AG09309 (cell line): ENCODE results near the gene LRRIQ3.

ENCODE experiments used
- DNase-seq: peaks from one replicate; pipeline ENCODE4 v3.0.0-alpha.2; 2010; ENCODE audit warnings: low read depth
- H3K4me3 ChIP-seq: 2 replicates; pipeline ENCODE4 v1.5.1; 2011; ENCODE audit warnings: mild to moderate bottlenecking, low read depth, low read length, moderate library complexity; ENCODE audit not compliant: control insufficient read depth
- TF ChIP-seq, protein P1 (sequence below): IDR thresholded peaks from 2 replicates; pipeline ENCODE4 v1.5.1; 2011; ENCODE audit warnings: mild to moderate bottlenecking, low read depth, low read length, inconsistent platforms; ENCODE audit not compliant: insufficient read depth, control insufficient read depth; ENCODE audit errors: missing control alignments

LRRIQ3 gene

DNA sequence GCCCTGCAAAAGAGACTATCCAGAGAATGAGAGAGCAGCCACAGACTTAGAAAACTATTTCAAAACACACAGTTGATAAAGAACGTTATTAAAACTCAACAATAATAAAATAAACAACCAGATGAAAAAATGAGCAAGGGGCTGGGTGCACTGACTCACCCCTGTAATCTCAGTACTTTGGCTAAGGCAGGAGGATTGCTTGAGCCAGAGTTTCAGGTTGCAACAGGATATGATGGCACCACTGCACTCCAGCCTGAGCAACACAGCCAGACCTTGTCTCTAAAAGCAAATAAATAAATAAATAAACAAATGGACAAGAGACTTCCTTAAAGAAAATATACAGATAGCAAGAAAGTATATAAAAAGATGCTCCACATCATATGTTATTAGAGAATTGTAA is 144.6 kb downstream of the LRRIQ3 start:
- TF ChIP-seq, protein P1, sequence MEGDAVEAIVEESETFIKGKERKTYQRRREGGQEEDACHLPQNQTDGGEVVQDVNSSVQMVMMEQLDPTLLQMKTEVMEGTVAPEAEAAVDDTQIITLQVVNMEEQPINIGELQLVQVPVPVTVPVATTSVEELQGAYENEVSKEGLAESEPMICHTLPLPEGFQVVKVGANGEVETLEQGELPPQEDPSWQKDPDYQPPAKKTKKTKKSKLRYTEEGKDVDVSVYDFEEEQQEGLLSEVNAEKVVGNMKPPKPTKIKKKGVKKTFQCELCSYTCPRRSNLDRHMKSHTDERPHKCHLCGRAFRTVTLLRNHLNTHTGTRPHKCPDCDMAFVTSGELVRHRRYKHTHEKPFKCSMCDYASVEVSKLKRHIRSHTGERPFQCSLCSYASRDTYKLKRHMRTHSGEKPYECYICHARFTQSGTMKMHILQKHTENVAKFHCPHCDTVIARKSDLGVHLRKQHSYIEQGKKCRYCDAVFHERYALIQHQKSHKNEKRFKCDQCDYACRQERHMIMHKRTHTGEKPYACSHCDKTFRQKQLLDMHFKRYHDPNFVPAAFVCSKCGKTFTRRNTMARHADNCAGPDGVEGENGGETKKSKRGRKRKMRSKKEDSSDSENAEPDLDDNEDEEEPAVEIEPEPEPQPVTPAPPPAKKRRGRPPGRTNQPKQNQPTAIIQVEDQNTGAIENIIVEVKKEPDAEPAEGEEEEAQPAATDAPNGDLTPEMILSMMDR: no peak
- no peak overlapping the region for H3K4me3 ChIP-seq
- DNase-seq: no peak

DNA sequence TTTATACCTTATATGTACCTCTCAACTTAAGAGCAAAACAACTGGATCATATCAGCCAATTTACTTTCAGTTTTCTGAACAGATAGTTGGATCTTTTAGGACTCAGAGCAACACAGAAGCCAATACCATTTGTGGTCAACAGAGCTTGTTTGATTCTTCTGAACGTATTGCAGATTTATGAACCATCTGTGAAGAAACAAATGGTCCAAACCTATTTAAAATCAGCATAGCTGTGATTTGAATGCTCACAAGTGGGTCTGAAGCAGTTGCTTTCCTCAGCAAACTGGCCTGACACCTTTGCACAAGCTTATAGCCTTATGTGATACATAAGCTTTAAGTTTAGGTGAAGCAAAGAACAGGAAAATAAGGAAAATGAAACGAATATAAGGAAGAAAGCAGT is 147.6 kb downstream of the LRRIQ3 start:
- TF ChIP-seq, protein P1: no peak
- H3K4me3 ChIP-seq: no peak overlapping the region
- no peak for DNase-seq

DNA sequence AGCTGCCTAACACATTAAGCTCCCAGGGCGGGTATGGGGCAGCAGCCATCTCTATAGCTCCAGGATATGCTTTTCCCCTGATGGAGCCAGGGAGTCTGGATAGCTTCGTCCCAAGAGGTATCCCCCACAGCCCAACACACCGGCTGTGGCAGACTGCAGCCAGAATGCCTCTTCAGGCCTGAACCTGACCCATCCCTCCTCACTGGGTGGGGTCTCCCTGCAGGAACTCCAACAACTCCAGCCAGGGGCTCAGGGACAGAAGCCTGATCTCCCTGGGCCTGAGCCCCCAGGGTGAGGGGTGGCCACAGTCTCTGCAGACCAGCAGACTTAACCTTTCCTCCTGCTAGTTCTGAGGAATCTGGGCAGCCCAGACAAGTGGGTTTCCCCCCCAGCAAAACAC is 159.9 kb downstream of the LRRIQ3 start:
- TF ChIP-seq, protein P1: no peak
- no peak overlapping the region for H3K4me3 ChIP-seq
- DNase-seq: no peak

DNA sequence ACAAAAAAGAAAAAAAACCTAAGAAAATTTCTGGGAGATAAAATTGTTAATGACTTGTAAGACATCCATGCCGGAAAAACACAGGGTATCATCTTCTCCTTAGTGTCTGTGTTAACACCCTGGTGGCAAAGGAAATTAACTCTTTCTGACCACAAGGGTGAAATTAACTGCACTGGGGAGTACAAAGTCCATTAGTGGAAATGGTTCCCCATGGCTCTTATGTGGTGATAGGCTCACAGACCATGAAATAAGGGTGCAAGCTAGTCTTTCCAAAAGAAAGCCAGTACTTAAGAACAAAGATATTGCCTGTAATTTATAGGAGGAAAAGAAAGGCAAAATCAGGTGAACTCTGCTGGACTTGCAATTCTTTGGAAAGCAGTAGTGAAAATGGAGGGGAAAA is 185.4 kb downstream of the LRRIQ3 start:
- DNase-seq: no peak
- H3K4me3 ChIP-seq: no peak overlapping the region
- TF ChIP-seq, protein P1: no peak

DNA sequence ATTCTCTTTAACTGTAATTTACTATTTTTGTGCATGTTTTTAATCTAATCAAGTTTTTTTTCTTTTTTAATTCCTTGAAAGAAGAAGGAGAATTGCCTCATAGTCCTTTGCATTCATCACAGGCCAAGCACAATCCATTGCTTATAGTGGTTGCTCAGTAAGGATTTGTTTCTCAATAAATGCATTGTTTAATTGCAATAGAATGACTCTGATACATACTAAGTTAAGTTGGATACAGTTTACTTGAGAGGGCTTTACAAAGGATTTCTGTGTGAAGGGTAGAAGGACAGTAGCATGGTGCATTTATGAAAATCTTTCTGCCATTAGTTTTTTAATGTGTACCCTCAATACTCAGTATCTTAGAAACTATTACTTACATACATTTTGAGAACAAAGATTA is 186.2 kb downstream of the LRRIQ3 start:
- no peak for DNase-seq
- TF ChIP-seq, protein P1: no peak
- no peak overlapping the region for H3K4me3 ChIP-seq

DNA sequence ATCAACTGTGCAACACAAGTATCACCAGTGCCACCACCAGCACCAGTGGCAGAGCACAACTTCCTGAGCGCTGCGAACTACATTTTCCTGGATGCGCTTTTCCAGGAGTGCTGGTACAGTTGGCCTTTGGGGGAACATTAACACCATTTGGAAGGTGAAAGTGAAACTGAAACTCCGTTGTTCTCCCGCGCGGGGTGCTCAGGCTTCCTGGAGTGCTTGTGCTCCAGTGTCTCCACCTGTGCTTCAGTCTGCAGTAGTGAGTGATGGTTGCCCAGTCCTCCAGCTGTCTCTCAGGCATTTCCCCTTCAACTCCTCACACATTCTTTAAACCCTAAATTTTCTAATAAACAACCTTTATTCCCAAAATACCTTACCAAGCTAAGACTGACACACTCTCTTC is 187.8 kb downstream of the LRRIQ3 start:
- peak overlapping the region; percentile 16 for H3K4me3 ChIP-seq

More for the DNA sequence above, 187.8 kb downstream of the LRRIQ3 start:
- TF ChIP-seq, protein P1: no peak
- no peak for DNase-seq
